HepG2 (cell line): ENCODE data around the gene STAM. TPM values are rescaled to one million over a fixed set of nuclear protein-coding genes. Genes with fewer than 3 reads are reported as not detected.

Experiments
- ARID2 ChIP-seq: sonication (generic); formaldehyde crosslinking; IDR thresholded peaks from 2 replicates; pipeline ENCODE4 v1.8.1; 2022; ENCODE audit warnings: mild to moderate bottlenecking, missing genetic modification reagents, borderline replicate concordance
- ATAD3A ChIP-seq: sonication (generic); formaldehyde crosslinking; IDR thresholded peaks from 2 replicates; pipeline ENCODE4 v1.4.0; 2020; ENCODE audit warnings: missing genetic modification reagents
- CEBPG ChIP-seq: IDR thresholded peaks from 2 replicates; pipeline ENCODE4 v1.6.1; 2016
- HOXD1 ChIP-seq: sonication (generic); formaldehyde crosslinking; IDR thresholded peaks from 2 replicates; pipeline ENCODE4 v1.5.0; 2020; ENCODE audit warnings: missing genetic modification reagents
- MAFG ChIP-seq: sonication (generic); formaldehyde crosslinking; IDR thresholded peaks from 2 replicates; pipeline ENCODE4 v1.5.1; 2020; ENCODE audit warnings: mild to moderate bottlenecking, missing genetic modification reagents
- MXD4 ChIP-seq: IDR thresholded peaks from 2 replicates; pipeline ENCODE4 v1.6.1; 2016; ENCODE audit warnings: mild to moderate bottlenecking, missing biosample characterization, missing genetic modification reagents
- MYC ChIP-seq: sonication (generic); formaldehyde crosslinking; IDR thresholded peaks from 2 replicates; pipeline ENCODE4 v1.9.0; 2021; ENCODE audit warnings: missing genetic modification reagents, borderline replicate concordance
- RBM22 ChIP-seq: fragments of 200-400 bp; formaldehyde crosslinking; optimal IDR thresholded peaks from 2 replicates; pipeline ENCODE3; 2017; ENCODE audit warnings: mild to moderate bottlenecking, low read length, moderate library complexity
- SALL1 ChIP-seq: sonication (generic); formaldehyde crosslinking; IDR thresholded peaks from 2 replicates; pipeline ENCODE4 v1.8.0; 2022; ENCODE audit warnings: mild to moderate bottlenecking, missing genetic modification reagents
- SATB2 ChIP-seq: sonication (generic); formaldehyde crosslinking; IDR thresholded peaks from 2 replicates; pipeline ENCODE4 v1.5.0; 2020; ENCODE audit warnings: missing genetic modification reagents
- SP4 ChIP-seq: sonication (generic); formaldehyde crosslinking; IDR thresholded peaks from 2 replicates; pipeline ENCODE4 v1.8.1; 2023; ENCODE audit warnings: mild to moderate bottlenecking, missing genetic modification reagents
- SUZ12 ChIP-seq: fragments of 150-350 bp; IDR thresholded peaks from 2 replicates; pipeline ENCODE4 v1.6.1; 2014; ENCODE audit warnings: low read depth, low read length
- ZBTB3 ChIP-seq: sonication (generic); formaldehyde crosslinking; IDR thresholded peaks from 2 replicates; pipeline ENCODE4 v1.4.0; 2020; ENCODE audit warnings: low read depth, mild to moderate bottlenecking, moderate library complexity, missing genetic modification reagents, borderline replicate concordance
- ZNF367 ChIP-seq: sonication (generic); formaldehyde crosslinking; IDR thresholded peaks from 2 replicates; pipeline ENCODE4 v1.4.0; 2020; ENCODE audit warnings: missing genetic modification reagents, borderline replicate concordance
- ZNF569 ChIP-seq: sonication (generic); formaldehyde crosslinking; IDR thresholded peaks from 2 replicates; pipeline ENCODE4 v1.5.0; 2020; ENCODE audit warnings: mild to moderate bottlenecking, missing genetic modification reagents, moderate library complexity, borderline replicate concordance
- ZNF674 ChIP-seq: sonication (generic); formaldehyde crosslinking; IDR thresholded peaks from 2 replicates; pipeline ENCODE4 v1.5.0; 2020; ENCODE audit warnings: low read depth, mild to moderate bottlenecking, missing genetic modification reagents
- ZNF7 ChIP-seq: IDR thresholded peaks from 2 replicates; pipeline ENCODE4 v1.6.1; 2016; ENCODE audit warnings: missing biosample characterization, missing genetic modification reagents
- polyA plus RNA-seq, 8 experiments: library from polyadenylated mRNA; depleted of rRNA in 3 of 8; stranded (reverse) in 7 of 8; unstranded in 1 of 8; fragments of >200 nt; fragmentation: Illumina TruSeq in 4 of 8; extraction: Trizol in 4 of 8; gene quantifications; 2 replicates each; pipeline versions ENCODE4 v1.2.1 to v1.2.3, GENCODE V29; 2011 to 2016; ENCODE audit warnings: low read depth in 4 of 8, missing spikeins in 1 of 8, mixed read lengths in 1 of 8; ENCODE audit not compliant: insufficient read depth in 1 of 8
- total RNA-seq, 5 experiments: library from RNA; depleted of rRNA; stranded (reverse); fragments of >200 nt; fragmentation: Illumina TruSeq; extraction: Trizol; gene quantifications; 2 replicates each; pipeline ENCODE4 v1.2.3, GENCODE V29; 2016; ENCODE audit warnings: low read depth in 1 of 5
- TF ChIP-seq, protein P1 (sequence below): sonication (generic); formaldehyde crosslinking; IDR thresholded peaks from 2 replicates; pipeline ENCODE4 v1.4.0; 2020; ENCODE audit warnings: mild to moderate bottlenecking, missing genetic modification reagents
- TF ChIP-seq, protein P2 (sequence below): sonication (generic); formaldehyde crosslinking; IDR thresholded peaks from 2 replicates; pipeline ENCODE4 v1.5.0; 2020; ENCODE audit warnings: mild to moderate bottlenecking, missing genetic modification reagents, borderline replicate concordance
- TF ChIP-seq, protein P3 (sequence below): sonication (generic); formaldehyde crosslinking; IDR thresholded peaks from 2 replicates; pipeline ENCODE4 v1.4.0; 2020; ENCODE audit warnings: missing genetic modification reagents; ENCODE audit errors: not compliant biosample characterization
- TF ChIP-seq, protein P4 (sequence below): sonication (generic); formaldehyde crosslinking; IDR thresholded peaks from 2 replicates; pipeline ENCODE4 v1.5.1; 2020; ENCODE audit warnings: missing genetic modification reagents, mild to moderate bottlenecking, borderline replicate concordance
- TF ChIP-seq, protein P5 (sequence below): IDR thresholded peaks from 2 replicates; pipeline ENCODE4 v1.6.1; 2016
- TF ChIP-seq, protein P6 (sequence below): sonication (generic); formaldehyde crosslinking; IDR thresholded peaks from 2 replicates; pipeline ENCODE4 v1.8.0; 2022; ENCODE audit warnings: missing genetic modification reagents, mild to moderate bottlenecking, inconsistent platforms, borderline replicate concordance

The STAM gene
- total and polyA plus RNA-seq, 2 of the 13 experiments (the other 11 are each of a cell fraction or from before 2014, with no cell fraction given), result 19.5 to 25.1 TPM

DNA sequence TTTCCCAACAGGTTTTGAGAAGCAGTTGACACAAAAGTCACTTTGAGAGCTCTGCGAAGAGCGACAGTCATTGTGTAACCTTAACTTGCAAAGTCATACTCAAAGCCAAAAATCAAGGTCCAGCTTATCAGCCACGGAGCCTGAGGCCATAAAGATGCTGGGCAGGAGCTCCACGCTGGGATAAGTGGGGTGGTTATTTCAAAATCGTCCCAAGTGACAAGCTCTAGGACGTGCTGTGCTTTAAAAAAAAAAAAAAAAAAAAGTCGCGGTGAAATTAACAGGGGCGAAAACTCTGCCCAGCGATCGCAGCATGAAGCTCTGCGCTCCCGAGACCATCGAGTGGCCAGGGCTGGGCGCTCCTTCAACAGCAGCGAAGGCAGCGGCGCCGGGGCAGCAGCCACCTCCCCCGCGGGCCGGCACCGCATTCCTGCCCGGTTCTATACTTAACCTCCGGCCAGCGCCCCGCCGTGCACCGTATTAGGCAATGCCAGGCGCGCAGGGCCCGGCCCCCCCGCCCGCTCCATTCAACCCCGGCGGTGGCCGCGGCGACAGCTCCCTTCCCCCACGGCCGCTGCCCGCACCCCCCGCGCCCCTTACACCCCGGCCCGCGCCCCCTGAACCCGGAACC is 27.4 kb upstream of the STAM start (continued):
- TF ChIP-seq SP4 (CRISPR knock-in tag) (no peak), HOXD1 (CRISPR knock-in tag) (no peak), ATAD3A (no peak), MXD4 (CRISPR knock-in tag) (0 out of 2 replicates have a peak, but pooled peaks have one; percentile 6), ZNF674 (no peak), ZNF367 (CRISPR knock-in tag) (no peak), CEBPG (CRISPR knock-in tag) (peak; percentile 69), SALL1 (CRISPR knock-in tag) (no peak), MYC (no peak), ZNF569 (no peak), RBM22 (no peak), ARID2 (CRISPR knock-in tag) (no peak), ZBTB3 (CRISPR knock-in tag) (no peak), ZNF7 (CRISPR knock-in tag) (no peak), MAFG (CRISPR knock-in tag) (no peak), SATB2 (CRISPR knock-in tag) (no peak), SUZ12 (no peak)
- TF ChIP-seq, protein P1, sequence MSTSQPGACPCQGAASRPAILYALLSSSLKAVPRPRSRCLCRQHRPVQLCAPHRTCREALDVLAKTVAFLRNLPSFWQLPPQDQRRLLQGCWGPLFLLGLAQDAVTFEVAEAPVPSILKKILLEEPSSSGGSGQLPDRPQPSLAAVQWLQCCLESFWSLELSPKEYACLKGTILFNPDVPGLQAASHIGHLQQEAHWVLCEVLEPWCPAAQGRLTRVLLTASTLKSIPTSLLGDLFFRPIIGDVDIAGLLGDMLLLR (CRISPR knock-in tag), result no peak
- TF ChIP-seq, protein P2, sequence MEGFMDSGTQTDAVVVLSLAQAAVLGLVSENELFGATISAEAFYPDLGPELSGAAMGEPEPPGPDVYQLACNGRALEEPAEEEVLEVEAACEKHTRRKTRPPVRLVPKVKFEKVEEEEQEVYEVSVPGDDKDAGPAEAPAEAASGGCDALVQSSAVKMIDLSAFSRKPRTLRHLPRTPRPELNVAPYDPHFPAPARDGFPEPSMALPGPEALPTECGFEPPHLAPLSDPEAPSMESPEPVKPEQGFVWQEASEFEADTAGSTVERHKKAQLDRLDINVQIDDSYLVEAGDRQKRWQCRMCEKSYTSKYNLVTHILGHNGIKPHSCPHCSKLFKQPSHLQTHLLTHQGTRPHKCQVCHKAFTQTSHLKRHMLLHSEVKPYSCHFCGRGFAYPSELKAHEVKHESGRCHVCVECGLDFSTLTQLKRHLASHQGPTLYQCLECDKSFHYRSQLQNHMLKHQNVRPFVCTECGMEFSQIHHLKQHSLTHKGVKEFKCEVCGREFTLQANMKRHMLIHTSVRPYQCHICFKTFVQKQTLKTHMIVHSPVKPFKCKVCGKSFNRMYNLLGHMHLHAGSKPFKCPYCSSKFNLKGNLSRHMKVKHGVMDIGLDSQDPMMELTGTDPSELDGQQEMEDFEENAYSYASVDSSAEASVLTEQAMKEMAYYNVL (CRISPR knock-in tag), result no peak
- TF ChIP-seq, protein P3, sequence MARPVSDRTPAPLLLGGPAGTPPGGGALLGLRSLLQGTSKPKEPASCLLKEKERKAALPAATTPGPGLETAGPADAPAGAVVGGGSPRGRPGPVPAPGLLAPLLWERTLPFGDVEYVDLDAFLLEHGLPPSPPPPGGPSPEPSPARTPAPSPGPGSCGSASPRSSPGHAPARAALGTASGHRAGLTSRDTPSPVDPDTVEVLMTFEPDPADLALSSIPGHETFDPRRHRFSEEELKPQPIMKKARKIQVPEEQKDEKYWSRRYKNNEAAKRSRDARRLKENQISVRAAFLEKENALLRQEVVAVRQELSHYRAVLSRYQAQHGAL (CRISPR knock-in tag), result no peak
- TF ChIP-seq, protein P4, sequence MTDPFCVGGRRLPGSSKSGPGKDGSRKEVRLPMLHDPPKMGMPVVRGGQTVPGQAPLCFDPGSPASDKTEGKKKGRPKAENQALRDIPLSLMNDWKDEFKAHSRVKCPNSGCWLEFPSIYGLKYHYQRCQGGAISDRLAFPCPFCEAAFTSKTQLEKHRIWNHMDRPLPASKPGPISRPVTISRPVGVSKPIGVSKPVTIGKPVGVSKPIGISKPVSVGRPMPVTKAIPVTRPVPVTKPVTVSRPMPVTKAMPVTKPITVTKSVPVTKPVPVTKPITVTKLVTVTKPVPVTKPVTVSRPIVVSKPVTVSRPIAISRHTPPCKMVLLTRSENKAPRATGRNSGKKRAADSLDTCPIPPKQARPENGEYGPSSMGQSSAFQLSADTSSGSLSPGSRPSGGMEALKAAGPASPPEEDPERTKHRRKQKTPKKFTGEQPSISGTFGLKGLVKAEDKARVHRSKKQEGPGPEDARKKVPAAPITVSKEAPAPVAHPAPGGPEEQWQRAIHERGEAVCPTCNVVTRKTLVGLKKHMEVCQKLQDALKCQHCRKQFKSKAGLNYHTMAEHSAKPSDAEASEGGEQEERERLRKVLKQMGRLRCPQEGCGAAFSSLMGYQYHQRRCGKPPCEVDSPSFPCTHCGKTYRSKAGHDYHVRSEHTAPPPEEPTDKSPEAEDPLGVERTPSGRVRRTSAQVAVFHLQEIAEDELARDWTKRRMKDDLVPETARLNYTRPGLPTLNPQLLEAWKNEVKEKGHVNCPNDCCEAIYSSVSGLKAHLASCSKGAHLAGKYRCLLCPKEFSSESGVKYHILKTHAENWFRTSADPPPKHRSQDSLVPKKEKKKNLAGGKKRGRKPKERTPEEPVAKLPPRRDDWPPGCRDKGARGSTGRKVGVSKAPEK, result no peak
- TF ChIP-seq, protein P5, sequence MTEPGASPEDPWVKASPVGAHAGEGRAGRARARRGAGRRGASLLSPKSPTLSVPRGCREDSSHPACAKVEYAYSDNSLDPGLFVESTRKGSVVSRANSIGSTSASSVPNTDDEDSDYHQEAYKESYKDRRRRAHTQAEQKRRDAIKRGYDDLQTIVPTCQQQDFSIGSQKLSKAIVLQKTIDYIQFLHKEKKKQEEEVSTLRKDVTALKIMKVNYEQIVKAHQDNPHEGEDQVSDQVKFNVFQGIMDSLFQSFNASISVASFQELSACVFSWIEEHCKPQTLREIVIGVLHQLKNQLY (CRISPR knock-in tag), result no peak
- TF ChIP-seq, protein P6, sequence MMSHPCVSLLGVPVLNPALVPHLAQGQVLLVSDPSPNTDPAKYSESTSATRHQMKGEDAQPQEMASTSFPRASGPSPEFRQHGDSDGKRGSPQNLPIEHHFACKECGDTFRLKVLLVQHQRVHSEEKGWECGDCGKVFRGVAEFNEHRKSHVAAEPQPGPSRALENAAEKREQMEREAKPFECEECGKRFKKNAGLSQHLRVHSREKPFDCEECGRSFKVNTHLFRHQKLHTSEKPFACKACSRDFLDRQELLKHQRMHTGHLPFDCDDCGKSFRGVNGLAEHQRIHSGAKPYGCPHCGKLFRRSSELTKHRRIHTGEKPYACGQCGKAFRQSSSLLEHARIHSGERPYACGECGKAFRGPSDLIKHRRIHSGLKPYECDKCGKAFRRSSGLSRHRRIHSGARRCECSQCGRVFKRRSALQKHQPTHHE (CRISPR knock-in tag), result no peak
